ENCODE measurements around the gene CCDC90B.
"Not testable (repeated sequence)": the region's sequence is repeated elsewhere in the genome, so short reads cannot be mapped to it uniquely, and the experiment has no call there.

The CCDC90B gene

GRCh38 chr11:83285151-83285770 lies 906 bp downstream of the CCDC90B start:
- no peak for FAIRE-seq

GRCh38 chr11:83284501-83285150 lies 1.5 kb downstream of the CCDC90B start:
- FAIRE-seq: no peak

GRCh38 chr11:83282084-83282716 lies 4.0 kb downstream of the CCDC90B start:
- FAIRE-seq: no peak

GRCh38 chr11:83280256-83280655 lies 5.9 kb downstream of the CCDC90B start:
- no peak for FAIRE-seq

- no peak for FAIRE-seq
These were observed 7.8 kb downstream of the CCDC90B start for GRCh38 chr11:83278351-83278750.

GRCh38 chr11:83275888-83276641 lies 10.1 kb downstream of the CCDC90B start:
- FAIRE-seq: no peak

GRCh38 chr11:83272627-83273026 lies 13.5 kb downstream of the CCDC90B start:
- FAIRE-seq: no peak

GRCh38 chr11:83271734-83272133 lies 14.4 kb downstream of the CCDC90B start:
- not testable (repeated sequence) for FAIRE-seq

GRCh38 chr11:83269080-83269479 lies 17.1 kb downstream of the CCDC90B start:
- FAIRE-seq: not testable (repeated sequence)

GRCh38 chr11:83265331-83265730 lies 20.8 kb downstream of the CCDC90B start:
- no peak for FAIRE-seq

- FAIRE-seq: no peak
These were observed 26.6 kb downstream of the CCDC90B start for GRCh38 chr11:83259559-83259958.

- no peak for FAIRE-seq
These were observed 28.4 kb downstream of the CCDC90B start for GRCh38 chr11:83257761-83258168.

GRCh38 chr11:83256602-83257340 lies 29.4 kb downstream of the CCDC90B start:
- FAIRE-seq: no peak

GRCh38 chr11:83255366-83255765 lies 30.8 kb downstream of the CCDC90B start:
- FAIRE-seq: no peak

GRCh38 chr11:83252941-83253340 lies 33.2 kb downstream of the CCDC90B start:
- no peak for FAIRE-seq

- no peak for FAIRE-seq
These were observed 33.9 kb downstream of the CCDC90B start for GRCh38 chr11:83252266-83252665.

- peak; percentile 82 for FAIRE-seq
These were observed 36.1 kb downstream of the CCDC90B start for GRCh38 chr11:83249972-83250593.

GRCh38 chr11:83249445-83249844 lies 36.7 kb downstream of the CCDC90B start:
- FAIRE-seq: no peak

GRCh38 chr11:83241291-83241946 lies 44.7 kb downstream of the CCDC90B start:
- no peak for FAIRE-seq

- FAIRE-seq: no peak
These were observed 48.1 kb downstream of the CCDC90B start for GRCh38 chr11:83238111-83238510.

GRCh38 chr11:83235825-83236224 lies 50.3 kb downstream of the CCDC90B start:
- FAIRE-seq: no peak

GRCh38 chr11:83223457-83223856 lies 62.7 kb downstream of the CCDC90B start:
- no peak for FAIRE-seq

Measured in endometrium (tissue), 2 donors.